Myocyte (in vitro differentiated cells): ENCODE data around the gene MARK3. TPM values are rescaled to one million over a fixed set of nuclear protein-coding genes. Genes with fewer than 3 reads are reported as not detected.
A peak's percentile ranks its signal among the peaks of the same experiment; 100 is the strongest.
"Not testable (repeated sequence)": the region's sequence is repeated elsewhere in the genome, so short reads cannot be mapped to it uniquely, and the experiment has no call there.

Source experiments
- DNase-seq: peaks from one replicate; pipeline ENCODE4 v3.0.0-alpha.2; 2012; ENCODE audit warnings: low read depth
- total RNA-seq: library from RNA; depleted of rRNA; stranded (reverse); fragments of >200 nt; gene quantifications from 2 replicates; pipeline ENCODE4 v1.2.3, GENCODE V29; 2014

The MARK3 gene
- total RNA-seq, 1 donor from 2014 or later, result 82.0 TPM

DNA sequence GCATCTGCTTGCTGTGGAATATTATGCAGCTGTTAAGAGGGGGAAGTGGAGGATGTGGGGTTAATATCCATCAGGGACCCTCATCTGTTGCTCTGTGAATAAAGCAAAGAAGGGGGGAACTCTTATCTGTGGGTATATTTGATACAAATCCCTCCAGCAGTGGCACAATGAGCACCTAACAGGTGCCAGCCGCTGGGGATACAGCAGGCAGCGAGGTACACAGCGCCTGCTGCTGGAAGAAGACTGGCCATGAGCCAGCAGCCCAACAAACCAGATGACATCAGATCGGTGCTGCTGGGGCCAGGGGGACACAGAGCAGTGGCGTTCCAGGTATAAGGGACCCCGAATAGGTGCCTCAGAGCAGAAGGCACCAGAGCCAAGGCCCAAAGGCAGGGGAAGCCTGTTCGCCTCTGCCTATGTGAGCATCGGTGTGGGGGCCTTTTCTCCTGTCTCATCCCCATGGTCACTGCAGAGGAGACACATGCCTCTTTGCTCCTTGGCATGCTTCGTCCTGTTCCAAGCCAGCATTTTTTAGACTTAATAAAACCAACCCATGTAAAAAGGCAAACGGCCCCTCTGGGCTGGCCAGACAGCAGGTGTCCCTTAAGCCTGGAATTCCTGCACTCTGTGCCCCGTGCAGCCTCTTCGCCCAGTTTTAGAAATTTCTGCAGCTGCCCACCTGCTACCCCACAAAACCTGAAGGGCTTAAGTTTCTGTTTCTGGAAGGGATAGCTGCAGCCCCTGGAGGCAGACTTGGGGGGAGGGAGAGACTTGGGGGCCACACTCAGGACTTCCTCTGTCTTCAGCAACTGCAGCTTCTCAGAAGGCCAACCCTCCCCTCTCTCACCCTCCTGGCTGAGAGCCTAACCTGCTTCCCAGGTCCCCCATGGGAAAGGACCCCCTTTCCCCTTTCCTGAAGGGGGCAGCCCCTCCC lies 139.1 kb downstream of the MARK3 start:
- DNase-seq, result peak; percentile 66

- DNase-seq, result not testable (repeated sequence)
Observed at GRCh38 chr14:103525430-103526246, 140.4 kb downstream of the MARK3 start.

GRCh38 chr14:103526247-103526913 lies 141.2 kb downstream of the MARK3 start:
- DNase-seq, result no peak

DNA sequence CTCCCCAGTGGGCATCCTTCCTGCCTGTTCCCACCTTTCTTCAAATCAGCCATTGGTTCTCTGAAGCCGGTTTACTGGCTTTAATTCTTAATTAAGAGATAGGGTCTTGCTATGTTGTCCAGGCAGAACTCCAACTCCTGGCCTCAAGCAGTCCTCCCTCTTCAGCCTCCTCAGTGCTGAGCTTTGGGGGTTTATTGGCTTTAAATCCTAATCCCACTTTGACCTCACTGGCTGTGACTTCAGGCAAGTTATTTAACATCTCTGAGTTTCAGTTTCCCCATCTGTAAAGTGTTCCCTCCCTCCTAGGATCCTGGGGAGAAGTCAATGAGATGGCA lies 141.7 kb downstream of the MARK3 start:
- DNase-seq, result no peak

GRCh38 chr14:103527408-103528145 lies 142.4 kb downstream of the MARK3 start:
- DNase-seq, result peak; percentile 65

- peak; percentile 73 for DNase-seq
Observed at GRCh38 chr14:103528146-103528586, 143.0 kb downstream of the MARK3 start.

DNA sequence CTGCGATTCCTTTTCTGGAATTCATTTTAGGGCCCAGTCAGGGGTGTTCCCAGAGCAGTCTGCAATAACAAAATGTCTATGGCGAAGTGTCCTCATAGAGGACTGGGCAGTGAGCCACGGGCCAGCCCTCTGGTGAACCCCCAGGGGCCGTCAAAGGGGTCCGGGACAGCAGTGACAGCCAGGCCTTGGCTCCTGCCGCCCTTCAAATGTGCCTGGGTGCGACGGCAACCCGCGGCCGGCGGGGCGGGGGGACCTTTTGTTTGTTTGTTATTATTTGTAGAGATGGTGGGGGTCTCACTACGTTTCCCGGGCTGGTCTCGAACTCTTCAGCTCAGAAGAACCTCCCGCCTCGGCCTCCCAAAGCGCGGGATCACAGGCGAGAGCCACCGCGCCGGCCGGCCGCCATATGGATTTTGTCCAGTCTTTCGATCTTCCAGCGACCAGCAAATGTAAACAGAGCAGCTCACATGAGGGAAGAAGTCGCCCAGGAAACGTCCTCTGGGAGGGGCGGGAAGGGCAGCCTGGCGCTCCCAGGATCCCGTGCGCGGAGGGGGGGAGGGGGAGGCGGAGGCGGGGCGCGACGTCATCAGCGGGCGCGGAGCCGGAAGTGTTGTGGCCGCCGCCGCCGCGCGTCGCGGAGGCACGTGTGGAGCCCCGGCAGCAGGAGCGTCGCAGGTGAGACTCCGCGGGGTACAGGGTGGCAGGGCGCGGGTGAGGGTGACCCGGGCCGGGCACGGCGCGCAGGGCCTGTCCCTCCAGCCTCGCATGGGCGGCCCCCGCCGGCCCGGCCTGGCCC lies 143.6 kb downstream of the MARK3 start, which contains the start of gene TRMT61A:
Gene TRMT61A (plus strand): TSS at position 610 of the 796 bp plus-strand sequence. CDS start 783 bp downstream, outside the sequence.
- peak; percentile 88 for DNase-seq

- no peak for DNase-seq
Observed at GRCh38 chr14:103529383-103530365, 144.5 kb downstream of the MARK3 start.

DNA sequence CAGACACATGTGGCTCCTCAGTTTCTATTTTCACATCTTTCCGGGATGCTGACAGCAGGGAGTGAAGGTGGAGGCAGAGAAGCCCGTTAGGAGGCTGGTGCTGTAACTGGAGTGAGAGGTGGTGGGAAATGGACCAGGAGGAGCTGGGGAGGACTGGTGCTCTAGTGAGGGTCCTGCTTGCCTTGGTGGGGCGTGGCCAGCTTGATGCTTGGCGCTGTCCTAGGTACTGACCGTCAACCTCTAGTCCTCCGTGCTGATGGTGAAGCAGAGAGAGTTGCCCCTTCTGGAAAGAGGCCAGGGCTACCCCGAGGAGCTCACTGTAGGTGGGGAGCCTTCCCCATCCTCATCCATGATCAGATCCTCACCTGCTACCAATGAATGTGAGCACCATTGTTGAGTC lies 145.2 kb downstream of the MARK3 start:
- DNase-seq, result no peak

GRCh38 chr14:103530831-103531230 lies 145.6 kb downstream of the MARK3 start:
- DNase-seq, result no peak

DNA sequence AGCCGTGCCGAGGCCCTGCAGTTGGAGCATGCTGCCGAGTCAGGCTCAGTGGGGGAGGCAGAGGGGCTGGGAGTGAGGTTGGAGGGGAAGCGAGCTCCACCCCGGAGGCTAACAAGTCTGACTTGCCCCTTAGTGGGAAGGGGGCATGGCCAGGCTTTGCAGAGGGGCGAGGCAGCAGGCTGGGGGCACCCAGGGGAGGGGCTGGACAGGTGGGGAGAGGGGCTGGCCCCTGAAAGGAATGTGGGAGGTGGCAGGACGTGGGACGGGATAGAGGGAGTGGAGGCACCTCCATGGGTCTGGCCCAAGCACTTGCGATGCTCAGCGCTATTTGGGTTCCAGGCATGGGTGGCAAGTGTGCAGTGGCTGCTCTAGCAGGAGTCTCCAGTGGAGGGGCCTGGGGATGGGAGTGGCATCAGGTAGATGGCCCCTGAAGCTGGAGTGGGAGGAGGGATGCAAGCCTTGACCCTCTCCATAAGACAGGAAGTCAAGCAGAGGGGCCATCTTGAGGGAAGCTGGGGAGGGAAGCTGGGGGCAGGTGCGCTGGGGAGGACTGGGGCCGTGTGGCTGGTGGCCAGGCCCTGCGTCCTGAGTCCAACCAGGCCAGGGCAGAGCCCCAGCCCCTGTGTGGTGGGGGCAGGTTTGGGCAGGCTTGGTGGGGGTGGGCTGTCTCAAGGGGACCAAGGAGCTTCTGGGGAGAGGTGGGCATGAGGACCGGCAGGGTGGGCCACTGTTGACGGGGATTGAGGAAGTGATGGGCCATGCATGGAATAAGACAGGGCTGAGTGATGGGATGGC lies 146.4 kb downstream of the MARK3 start:
- no peak for DNase-seq

- no peak for DNase-seq
Observed at GRCh38 chr14:103532216-103533136, 147.3 kb downstream of the MARK3 start.

GRCh38 chr14:103533137-103533998 lies 148.2 kb downstream of the MARK3 start:
- DNase-seq, result no peak

DNA sequence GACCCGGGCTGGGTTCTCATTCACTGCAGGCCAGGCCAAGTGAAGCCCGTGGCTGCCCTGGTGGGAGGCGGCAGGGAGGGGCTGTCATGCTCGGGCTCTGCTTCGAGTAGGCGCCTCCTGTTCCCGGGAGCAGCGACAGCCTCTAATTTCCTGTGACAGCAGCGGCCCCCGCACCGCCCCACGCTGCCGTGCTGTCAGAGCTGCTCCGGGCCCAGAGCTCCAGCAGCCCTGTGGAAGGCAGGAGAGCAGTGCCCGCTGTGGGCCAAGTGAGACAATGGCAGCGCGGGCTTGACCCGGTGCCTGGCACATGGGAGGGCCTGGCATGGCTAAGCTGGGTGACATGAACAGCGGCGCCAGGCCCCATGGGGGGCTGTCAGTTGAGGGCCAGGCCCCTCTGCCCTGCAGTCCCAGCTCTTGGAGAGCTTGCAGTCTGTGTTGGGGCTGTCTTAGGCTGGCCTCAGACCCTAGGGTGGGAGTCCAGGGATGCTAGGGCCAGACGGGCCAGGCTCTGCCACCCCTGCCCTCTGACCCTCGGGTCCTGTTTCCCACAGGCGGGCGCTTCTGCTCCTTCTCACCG lies 148.9 kb downstream of the MARK3 start:
- no peak for DNase-seq

- no peak for DNase-seq
Observed at GRCh38 chr14:103534576-103535061, 149.4 kb downstream of the MARK3 start.
